Amniotic stem cell (primary cell): ENCODE measurements around the gene PIP5KL1.

Source experiments
- DNase-seq: peaks from one replicate; lab custom pipeline; 2025; lab: John Stamatoyannopoulos, UW

The PIP5KL1 gene

GRCh38 chr9:127931092-127931881 lies 710 bp upstream of the PIP5KL1 start:
- DNase-seq, result peak; percentile 42

GRCh38 chr9:127929625-127929979 lies 975 bp downstream of the PIP5KL1 start:
- DNase-seq, result no peak

DNA sequence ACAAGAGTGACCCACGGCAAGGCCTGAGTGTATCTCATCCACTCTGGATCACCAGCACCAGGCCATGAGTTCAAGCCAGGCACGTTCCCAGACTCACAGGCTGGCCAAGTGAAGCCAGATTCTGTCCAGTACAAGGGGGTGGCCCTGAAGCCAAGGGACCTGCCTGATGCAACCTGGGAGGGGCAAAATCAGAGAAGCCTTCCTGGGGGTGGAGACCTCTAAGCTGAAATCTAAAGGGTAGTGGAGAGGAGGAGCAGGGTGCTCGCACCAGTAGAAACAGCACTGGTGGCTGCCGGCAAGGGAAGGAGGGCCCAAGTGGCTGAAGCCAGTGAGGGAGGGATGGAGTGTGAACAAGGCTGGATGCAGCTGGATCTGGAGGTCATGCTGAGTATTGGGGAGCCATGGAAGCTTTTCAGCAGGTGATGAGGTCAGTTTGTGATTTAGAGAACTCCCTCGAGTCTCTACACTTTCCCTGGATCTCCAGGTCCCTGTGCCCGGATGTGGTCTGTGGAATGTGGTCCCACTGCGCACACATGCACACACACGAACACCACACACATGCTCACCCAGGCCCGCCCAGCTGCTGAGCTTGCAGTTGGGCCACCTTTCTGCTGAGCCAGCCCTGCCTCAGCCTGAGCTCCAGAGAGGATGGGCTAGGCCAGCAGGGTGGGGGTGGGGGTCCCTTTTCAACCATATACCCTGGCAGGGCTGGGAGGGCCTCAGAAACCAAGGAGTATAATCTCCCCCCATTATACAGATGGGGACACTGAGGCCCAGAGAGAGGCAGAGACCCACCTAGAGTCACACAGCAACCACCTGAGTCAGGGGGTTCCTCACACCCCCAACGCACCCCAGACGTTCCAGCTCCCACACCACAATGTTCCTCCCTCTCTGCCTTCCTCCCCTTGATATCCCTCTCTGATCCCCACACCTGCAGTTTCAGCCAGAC lies 1.6 kb downstream of the PIP5KL1 start:
- DNase-seq, result no peak

DNA sequence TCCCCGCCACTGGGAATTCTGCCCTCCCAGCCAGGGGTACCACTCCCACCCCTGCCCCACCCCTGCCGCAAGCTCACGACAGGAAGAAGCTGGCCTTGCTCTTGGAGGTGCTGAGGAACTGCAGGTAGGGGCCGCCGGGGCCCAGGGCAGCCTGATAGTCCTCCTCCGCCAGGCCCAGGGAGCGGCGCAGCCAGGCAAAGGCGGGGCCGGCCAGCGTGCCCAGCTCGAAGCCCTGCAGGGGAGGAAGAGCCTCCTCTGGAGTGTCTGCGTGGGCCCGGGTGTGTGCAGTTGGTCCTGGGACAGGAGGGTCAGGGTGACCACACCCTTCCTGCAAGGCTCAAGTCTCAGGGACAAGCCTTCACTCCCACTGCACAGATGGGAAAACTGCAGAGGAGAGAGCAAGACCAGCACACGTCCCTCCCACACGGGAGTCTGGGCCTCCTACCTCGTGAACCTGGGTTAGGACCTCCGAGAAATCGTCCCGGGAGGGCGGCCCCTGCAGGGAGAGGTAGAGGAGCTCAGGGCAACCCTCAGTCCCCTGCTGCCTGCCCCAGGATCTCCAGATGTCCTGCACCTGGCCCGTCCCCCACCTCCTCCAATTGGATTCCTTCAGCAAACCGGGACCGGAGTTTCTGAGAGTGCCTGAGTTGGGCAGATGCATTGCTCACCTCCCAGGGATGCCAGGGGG lies 2.4 kb downstream of the PIP5KL1 start:
- DNase-seq, result no peak

- no peak for DNase-seq
These were observed 3.2 kb downstream of the PIP5KL1 start for GRCh38 chr9:127927201-127927987.

GRCh38 chr9:127926906-127927200 lies 3.7 kb downstream of the PIP5KL1 start:
- DNase-seq, result no peak

GRCh38 chr9:127925959-127926905 lies 4.3 kb downstream of the PIP5KL1 start:
- no peak for DNase-seq

- DNase-seq, result no peak
These were observed 5.7 kb downstream of the PIP5KL1 start for GRCh38 chr9:127924736-127925444.

DNA sequence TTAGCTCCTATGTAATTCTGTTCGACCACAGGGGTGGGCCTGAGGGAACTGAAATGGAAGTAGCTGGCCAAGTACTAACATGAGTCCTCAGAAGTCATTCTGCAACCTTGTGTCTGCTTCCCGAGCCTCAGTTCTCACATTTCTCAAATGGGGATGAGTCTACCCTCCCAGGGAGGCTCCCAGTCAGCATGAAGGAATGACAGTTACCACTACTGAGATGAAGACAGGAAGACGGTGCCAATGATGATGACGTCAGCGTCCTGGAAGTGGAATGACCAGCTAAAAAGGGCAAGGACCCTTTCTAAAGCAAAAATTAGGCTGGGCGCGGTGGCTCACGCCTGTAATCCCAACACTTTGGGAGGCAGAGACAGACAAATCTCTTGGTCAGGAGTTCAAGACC lies 6.8 kb downstream of the PIP5KL1 start:
- DNase-seq, result peak; percentile 88

DNA sequence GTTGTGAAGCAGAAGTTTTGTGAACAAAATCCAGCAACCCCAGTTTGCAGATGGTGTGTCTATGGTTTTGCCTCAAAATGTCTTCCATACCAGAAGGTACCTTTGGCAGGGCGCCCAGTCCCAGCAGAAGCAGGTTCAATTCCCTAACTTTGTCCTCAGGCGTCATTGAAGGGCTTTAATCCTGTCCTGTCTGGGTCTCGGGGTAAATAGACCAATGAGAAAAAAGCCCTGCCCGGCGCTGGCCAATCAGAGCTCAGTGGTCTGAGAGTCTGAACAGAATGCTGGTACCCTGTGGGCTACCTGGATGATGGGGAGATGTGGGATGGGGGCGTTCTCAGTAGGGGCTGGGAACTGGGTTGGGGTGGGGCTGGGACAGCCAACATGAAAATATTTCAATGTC lies 7.5 kb downstream of the PIP5KL1 start:
- DNase-seq, result no peak

DNA sequence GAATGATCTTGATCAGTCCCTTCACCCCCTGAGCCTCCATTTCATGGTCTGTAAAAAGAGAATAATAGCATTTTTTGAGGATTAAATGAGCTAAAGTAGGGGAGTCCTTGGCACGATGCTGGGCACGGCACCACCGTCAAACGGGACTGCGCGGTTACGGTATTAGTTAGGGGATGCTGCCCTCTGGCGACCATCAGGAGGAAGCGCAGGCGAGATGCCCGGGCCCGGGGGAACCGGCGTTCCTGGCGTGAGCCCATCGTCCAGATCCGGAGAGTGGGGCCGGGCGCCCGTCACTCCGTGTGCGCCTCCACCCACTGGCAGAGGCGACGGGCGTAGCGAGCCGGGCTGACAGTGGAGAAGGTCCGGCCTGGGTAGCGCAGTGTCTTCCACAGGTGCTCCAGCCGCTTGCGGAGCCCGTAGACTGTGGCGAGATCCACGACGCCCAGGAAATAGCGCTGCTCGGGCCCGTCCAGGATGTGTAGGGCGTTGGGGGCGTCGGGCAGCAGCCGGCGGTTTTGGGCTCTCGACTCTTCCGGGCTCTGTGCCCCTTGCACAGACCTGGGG lies 8.9 kb downstream of the PIP5KL1 start:
- no peak for DNase-seq

DNA sequence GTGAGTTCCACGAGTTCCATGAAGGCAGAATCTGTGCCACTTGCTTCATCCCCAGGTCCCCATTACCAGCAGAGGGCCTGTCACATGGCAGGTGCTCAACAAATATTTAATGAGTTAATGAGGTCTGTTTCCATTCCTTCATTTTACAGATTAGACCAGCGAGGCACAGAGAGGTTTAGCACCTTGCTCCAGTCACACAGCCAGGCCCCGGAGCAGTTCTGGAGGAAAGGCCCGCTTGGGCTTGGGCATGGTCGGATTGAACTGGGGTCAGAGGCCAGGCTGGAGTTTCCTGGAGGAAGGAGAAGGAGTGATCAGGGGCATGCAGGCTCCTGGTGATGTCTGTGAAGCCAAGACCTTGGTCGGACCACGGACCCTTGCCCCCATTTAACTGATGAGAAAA lies 9.8 kb downstream of the PIP5KL1 start:
- no peak for DNase-seq

GRCh38 chr9:127919253-127919815 lies 11.2 kb downstream of the PIP5KL1 start:
- DNase-seq, result peak; percentile 99

DNA sequence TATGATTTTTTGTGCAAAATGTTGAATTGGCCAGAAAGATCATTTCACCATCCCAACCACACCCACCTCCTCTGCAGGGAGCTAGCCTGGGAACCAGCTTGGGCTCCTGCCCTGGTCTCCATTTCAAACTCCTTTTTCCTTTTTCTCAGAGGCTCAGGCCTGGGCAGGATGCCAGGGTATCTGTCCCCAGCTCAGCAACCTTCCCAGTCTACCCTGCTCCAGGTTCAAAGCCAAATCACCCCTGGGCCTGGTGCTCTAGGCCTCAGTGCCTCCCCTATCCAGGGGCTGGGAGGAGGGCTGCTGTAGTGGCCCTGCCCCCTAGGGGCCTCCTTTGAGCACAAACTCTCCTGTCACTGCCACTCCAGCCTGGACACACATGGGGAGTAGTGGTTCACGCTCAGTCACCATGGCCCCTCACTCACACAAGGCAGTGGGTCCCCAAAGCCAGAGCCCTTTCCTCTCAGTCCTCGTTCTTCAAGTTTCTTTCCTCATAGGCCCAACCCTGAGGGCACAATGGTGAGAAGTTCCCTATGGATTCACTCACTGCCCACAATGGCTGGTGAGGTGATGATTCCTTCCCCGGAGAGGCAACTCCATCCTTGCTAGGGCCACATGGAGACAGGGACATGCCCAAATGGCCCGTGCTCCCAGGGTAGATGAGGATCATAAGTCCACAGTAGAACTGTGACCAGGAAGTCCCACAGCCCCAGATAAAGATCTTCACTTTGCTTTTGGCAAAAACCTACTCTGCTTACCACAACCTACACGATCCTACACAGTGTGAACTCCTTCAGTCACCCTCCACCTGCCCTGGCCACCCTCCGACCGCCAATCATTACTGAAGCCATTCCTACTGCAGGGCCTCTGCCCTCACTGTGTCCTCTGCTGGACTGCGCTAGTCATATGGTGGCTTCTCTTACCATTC lies 12.1 kb downstream of the PIP5KL1 start:
- no peak for DNase-seq

DNA sequence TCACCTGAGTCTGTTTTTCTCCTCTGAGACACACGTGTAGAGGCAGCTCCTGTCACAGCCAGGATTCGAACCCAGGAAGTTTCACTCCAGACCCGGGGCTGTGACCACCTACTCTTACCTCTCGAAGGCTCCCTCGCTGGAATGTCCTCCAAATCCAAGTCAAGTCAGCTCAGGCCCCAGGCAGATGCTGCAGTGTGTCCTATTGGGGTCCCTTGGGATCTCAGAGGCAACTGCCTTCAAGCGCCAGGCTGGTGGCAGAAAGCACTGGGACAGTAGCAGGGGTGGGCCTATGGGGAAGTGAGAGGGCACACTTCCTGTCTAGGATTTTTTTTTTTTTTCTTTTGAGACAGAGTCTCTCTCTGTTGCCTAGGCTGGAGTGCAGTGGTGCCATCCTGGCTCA lies 13.0 kb downstream of the PIP5KL1 start:
- DNase-seq, result no peak

- DNase-seq, result peak; percentile 89
These were observed 13.6 kb downstream of the PIP5KL1 start, which contains the start of gene ST6GALNAC4 for GRCh38 chr9:127916720-127917581. Gene ST6GALNAC4, minus strand, starts transcription at chr9:127917041. Its CDS starts 622 bp downstream, at chr9:127916419.
